ENCODE measurements around the gene DNASE1L2. TPM values are rescaled to one million over a fixed set of nuclear protein-coding genes. Genes with fewer than 3 reads are reported as not detected.

Gene DNASE1L2
- total RNA-seq, 1 donor from 2014 or later = 1.7 TPM

DNA sequence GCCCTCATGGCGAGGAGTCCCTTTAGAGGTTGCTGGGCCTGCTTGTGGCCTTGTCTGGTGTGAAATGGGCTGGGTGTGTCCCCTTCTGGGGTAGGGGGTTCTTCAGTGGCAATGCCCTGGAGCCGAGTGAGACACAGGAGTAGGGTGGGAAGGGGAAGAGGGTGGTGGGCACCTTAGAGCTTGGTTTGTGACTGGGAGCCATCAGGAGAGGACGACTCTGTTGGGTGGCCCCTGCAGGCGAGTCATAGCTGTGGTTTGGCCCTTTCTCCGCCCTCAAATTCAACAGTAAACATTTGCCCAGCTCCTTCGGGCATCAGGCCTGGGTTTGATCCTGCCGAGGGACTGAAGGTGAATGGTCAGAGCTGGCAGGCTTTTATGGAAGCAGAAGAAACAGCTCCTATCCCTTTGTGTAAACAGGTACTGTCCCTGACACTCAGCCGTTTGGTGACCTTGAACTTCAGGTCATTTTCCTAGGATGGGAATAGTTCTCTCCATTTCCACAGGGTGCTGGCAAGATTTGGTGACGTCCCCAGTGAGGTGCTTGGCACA lies 9.9 kb upstream of the DNASE1L2 start:
- no peak for DNase-seq

DNA sequence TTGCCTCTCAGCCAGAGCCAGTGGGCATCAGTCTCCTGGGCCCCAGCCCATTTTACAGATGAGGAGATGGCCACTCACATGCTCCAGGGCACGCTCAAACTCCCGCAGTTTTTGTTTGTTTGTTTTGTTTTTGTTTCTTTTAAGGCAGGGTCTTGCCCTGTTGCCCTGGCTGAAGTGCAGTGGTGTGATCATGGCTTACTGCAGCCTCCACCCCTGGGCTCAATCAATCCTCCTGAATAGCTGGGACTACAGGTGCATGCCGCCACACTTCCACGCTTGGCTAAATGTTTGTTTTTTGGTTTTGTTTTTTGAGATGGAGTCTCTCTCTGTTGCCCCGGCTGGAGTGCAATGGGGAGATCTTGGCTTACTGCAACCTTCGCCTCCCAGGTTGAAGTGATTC lies 9.3 kb upstream of the DNASE1L2 start:
- no peak for DNase-seq

GRCh38 chr16:2228161-2228824 lies 8.0 kb upstream of the DNASE1L2 start:
- DNase-seq = no peak

- no peak for DNase-seq
Measured at GRCh38 chr16:2229091-2229490, 7.2 kb upstream of the DNASE1L2 start.

DNA sequence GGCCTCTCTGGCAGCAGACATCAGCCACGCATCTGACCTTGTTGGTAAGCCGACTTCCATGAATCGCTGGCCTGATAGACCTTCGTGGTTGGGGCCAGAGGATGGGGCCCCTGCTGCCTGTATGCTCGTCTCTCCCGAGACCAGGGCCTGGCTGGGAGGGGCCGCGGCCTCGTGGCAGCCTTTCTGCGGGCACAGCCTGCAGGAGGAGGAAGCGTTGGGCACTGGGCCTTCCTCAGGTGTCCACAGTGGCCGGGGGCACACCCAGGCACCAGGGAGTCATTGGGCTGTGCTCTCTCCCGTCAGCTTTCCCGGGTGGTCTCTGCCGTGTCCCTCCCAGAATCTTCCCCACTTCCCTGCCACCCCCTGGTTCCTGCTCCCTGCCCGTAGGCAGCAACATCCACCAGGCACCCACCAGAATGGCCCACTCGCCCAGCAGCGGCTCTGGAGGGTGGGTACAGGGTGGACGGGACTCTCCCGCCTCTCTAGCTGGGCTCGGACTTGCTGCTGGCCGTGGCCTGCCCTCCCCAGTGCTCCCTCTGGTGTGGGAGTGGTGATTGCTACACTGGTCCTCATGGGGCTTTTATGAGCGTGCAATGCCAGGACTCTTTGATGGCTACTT lies 6.5 kb upstream of the DNASE1L2 start:
- DNase-seq = no peak

GRCh38 chr16:2230376-2230775 lies 5.9 kb upstream of the DNASE1L2 start:
- no peak for DNase-seq

- no peak for DNase-seq
Measured at GRCh38 chr16:2231016-2231931, 5.0 kb upstream of the DNASE1L2 start.

DNA sequence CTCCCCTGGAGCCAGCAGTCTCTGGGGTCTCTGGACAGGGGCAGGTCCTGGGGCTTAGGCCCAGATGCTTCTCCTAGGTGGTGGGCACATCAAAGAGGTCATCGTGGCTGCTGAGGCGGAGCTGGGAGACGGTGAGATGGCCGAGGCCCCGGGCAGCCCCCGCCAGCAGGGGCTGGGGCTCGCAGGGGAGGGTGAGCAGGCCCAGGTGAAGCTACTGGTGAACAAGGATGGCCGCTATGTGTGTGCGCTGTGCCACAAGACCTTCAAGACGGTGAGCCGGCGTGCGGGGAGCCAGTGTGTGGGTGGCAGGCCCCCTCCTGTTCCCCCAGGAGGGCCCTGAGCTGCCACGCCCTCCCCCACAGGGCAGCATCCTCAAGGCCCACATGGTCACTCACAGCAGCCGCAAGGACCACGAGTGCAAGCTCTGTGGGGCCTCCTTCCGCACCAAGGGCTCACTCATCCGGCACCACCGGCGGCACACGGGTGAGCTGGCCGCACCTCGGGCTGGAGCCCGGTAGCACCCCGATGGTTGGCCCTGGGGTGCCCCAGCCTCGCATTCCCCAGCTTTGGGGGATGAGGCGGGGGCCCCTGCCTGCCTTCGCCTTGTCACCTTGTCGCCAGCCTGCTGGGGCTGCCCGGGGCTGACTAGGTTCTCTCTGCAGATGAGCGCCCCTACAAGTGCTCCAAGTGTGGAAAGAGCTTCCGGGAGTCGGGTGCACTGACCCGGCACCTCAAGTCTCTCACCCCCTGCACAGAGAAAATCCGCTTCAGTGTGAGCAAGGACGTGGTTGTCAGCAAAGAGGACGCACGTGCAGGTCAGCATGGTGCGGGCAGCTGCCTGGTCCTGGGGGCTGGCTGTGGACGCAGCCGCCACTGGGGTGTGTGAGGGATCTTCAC lies 3.9 kb upstream of the DNASE1L2 start:
- no peak for DNase-seq

DNA sequence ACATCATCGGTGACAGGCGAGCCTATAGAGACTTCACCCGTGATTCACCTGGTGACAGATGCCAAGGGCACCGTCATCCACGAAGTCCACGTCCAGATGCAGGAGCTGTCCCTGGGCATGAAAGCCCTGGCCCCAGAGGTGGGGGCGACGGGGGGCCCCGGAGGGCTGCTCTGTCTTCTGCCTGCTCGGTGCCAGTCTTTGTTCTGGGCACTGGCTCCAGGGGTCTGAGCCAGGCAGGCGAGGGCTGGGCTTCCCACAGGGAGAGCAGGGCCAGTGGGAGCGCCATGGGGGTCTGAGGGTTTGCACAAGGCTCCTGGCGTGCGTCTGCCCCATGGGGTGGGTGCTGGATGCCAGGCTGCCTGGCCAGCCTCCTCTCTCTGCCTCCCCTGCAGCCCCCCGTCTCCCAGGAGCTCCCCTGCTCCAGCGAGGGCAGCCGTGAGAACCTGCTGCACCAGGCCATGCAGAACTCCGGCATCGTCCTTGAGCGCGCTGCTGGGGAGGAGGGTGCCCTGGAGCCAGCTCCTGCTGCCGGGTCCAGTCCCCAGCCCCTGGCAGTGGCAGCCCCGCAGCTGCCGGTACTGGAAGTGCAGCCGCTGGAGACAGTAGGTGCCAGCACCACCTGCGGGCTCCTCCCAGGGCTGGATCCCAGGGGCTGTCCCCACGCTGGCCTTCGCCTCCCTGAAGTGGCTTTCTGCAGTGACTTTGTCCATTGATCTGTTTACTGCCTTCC lies 3.0 kb upstream of the DNASE1L2 start:
- DNase-seq = no peak

- no peak for DNase-seq
Measured at GRCh38 chr16:2233872-2234812, 2.1 kb upstream of the DNASE1L2 start.

GRCh38 chr16:2234813-2235170 lies 1.5 kb upstream of the DNASE1L2 start:
- DNase-seq = no peak

GRCh38 chr16:2235234-2235651 lies 1.0 kb upstream of the DNASE1L2 start:
- no peak for DNase-seq

DNA sequence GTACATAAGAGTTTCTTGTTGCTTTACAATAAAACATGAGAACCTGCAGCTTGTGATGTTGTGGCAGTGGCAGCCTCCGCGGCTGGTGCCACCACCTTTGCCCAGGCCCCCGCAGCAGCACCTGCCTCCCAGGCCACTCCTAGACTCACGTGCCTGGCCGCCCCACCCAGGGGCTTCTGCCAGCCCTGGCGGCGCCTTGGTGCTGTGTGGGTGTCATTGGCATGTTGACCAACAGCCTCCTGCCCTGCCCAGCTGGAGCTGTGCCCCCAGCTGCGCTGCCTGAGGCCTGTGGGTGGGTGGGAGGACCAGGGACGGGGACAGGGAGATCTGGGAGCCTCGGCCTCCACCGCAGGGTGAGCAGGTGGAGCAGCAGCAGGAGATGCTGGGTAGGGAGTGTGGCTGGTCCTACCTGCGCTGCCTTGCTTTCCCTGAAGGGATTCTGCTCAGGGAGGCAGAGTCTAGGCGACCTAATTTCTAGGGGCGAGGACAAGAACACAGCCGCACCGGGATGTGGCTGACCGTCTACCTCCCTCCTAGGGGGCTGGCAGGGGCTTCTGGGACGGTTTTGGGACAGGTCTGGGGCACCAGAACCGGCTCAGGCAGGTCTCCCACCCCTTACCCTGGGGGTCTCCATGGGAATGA lies 428 bp upstream of the DNASE1L2 start:
- no peak for DNase-seq

GRCh38 chr16:2237102-2237482 lies 848 bp downstream of the DNASE1L2 start:
- no peak for DNase-seq

DNA sequence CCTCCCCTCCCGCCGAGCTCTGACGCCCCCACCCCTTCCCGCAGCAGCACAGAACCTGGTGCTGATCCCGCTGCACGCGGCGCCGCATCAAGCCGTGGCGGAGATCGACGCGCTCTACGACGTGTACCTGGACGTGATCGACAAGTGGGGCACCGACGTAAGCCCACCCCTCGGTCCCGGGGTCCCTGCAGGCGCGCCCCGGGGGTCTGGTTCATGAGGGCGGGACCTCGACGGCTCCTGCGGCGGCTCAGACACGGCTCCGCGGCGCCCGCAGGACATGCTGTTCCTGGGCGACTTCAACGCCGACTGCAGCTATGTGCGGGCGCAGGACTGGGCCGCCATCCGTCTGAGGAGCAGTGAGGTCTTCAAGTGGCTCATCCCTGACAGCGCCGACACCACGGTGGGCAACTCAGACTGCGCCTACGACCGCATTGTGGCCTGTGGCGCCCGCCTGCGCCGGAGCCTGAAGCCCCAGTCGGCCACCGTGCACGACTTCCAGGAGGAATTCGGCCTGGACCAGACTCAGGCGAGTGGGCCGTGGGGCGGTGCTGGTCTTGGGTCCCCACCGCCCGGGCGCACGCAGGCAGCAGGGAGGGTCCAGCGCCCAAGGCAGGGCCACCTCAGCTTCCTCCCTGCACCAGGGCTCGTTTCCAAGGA lies 1.4 kb downstream of the DNASE1L2 start:
- DNase-seq = no peak

GRCh38 chr16:2238150-2238837 lies 2.0 kb downstream of the DNASE1L2 start:
- no peak for DNase-seq

- no peak for DNase-seq
Measured at GRCh38 chr16:2238838-2239675, 2.8 kb downstream of the DNASE1L2 start.
